ENCODE data around the gene INSR.

- no peak for TF ChIP-seq POLR2AphosphoS5 (IDR thresholded peaks at IDR 0.05)
- TF ChIP-seq CTCF (IDR thresholded peaks at IDR 0.05) = no peak
- TF ChIP-seq POLR2A (IDR thresholded peaks at IDR 0.05) = no peak
These were observed 47.9 kb upstream of the INSR start for GRCh38 chr19:7342143-7342542.
